D341Med (cell line): ENCODE measurements around the gene RNU7-1.
A peak's percentile ranks its signal among the peaks of the same experiment; 100 is the strongest.

Experiments used
- DNase-seq: peaks from one replicate; pipeline ENCODE4 v3.0.0; 2012; ENCODE audit warnings: low spot score

The RNU7-1 gene

DNA sequence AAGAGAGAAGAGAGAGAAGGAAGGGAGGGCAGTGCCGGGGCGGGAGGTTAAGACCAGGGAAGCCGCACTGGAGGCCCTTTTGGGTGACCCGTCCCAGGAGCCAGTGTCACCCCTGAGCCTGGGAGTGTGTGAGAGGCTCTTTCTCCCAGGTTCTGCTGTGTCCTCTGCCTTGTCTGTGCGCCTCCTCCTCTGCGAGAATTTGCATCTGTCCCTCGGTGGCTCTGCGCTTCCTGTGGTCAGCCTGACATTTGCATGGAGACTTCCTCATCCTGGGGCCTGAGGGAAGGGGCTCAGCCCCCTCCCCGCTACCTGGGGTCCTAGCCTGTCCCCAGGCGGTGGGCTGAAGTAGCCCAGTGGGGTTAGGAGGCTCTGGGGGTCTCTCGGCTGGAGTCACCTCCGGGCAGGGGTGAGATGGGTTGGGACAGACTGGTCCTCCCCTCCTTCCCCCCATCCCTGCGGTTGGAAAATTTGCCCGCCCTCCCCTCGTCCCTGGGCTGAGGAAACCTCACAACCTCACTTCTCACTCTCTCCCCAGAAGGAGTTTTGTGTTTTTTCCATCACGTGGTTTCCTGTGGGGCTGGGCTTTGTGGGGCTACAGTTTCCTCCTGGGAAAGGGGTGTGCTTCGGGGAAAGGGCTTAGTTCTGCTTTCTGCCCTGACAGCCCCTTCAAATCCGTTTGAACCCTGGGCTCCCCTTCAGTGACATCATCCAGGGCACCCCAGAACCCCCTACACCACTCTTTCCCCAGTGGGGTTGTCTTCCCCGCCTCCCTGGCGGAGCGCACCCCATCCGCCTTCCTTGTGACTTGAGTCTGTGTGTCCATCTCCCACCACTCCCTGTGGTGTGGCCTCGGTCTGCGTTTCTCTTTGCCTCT is 10.1 kb downstream of the RNU7-1 start:
- no peak for DNase-seq

DNA sequence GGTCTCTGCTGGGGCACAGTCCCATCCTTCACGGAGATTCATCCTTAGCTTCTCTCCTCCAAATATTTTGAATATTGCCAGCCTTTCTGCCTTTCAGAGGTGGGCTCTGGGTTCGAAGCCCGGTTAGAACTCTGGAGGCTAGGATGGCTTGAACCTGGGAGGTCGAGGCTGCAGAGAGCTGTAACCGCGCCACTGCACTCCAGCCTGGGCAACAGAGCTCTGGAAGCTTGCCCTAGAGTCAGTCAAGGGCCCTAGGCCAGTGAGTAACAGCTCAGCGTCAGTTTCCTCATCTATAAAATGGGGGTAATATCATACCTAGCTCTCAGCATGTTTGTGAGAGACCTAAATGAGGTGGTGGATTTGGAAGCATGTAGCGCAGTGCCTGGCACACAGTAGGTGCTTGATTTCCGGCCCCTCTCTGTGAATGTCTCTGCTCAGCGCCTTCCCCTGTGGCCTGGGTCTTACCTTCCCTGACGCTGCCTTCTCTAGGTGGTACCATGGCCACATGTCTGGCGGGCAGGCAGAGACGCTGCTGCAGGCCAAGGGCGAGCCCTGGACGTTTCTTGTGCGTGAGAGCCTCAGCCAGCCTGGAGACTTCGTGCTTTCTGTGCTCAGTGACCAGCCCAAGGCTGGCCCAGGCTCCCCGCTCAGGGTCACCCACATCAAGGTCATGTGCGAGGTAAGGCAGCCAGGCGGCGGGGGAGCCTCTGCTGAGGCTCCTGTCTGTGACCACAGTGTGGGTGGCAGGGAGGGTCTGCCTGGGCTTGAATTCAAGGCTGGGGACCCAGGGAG is 10.9 kb downstream of the RNU7-1 start:
- DNase-seq: no peak

DNA sequence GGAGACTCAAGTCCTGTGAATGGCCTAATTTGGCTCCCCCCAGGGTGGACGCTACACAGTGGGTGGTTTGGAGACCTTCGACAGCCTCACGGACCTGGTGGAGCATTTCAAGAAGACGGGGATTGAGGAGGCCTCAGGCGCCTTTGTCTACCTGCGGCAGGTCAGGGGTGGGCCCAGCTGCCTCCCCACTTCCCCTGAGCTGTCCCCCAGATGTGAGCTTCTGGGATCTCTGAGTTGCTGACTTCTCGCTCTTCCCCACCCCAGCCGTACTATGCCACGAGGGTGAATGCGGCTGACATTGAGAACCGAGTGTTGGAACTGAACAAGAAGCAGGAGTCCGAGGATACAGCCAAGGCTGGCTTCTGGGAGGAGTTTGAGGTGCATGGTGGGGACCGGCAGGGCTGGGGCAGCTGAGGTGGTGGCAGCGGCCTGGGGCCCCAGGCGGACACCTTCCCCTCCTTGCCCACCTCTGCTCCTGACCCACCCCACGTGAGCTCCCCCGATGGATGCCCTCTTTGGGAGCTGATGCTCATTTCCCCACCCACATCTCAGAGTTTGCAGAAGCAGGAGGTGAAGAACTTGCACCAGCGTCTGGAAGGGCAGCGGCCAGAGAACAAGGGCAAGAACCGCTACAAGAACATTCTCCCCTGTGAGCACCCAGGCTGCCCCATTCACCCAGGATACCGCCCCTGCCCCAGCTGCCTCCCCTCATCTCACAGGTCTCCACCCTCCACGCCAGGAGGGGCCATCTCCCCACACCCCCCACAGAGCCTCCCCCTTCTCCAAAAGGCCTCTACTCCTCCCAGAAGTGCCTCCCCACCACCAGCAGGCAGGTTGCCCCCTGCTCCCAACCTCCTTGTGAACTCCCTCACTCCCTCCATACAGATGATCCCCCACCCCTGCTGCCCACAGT is 11.7 kb downstream of the RNU7-1 start:
- no peak for DNase-seq

DNA sequence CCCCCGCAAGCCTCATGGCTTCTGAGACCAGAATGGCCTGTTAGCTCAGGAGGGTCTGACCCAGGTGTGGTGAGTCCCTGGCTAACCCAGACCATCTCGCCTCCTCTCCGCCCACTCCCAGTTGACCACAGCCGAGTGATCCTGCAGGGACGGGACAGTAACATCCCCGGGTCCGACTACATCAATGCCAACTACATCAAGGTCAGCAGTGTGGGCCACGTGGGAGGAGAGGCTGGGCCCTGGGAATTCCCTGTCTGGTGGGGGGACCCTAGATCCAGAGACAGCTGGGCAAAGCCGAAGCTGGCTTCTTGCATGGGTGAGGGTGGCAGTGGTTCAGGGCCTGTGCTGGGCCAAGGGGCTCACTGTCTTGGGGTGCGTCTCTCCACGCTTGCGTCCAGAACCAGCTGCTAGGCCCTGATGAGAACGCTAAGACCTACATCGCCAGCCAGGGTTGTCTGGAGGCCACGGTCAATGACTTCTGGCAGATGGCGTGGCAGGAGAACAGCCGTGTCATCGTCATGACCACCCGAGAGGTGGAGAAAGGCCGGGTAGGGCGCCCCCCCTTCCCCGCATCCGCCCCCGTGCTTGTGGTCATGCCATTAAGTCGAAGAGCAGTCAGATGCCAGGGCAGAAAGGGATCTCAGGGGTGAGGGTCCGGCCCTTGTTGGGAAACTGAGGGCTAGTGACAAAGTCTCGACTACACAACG is 12.6 kb downstream of the RNU7-1 start:
- no peak for DNase-seq

DNA sequence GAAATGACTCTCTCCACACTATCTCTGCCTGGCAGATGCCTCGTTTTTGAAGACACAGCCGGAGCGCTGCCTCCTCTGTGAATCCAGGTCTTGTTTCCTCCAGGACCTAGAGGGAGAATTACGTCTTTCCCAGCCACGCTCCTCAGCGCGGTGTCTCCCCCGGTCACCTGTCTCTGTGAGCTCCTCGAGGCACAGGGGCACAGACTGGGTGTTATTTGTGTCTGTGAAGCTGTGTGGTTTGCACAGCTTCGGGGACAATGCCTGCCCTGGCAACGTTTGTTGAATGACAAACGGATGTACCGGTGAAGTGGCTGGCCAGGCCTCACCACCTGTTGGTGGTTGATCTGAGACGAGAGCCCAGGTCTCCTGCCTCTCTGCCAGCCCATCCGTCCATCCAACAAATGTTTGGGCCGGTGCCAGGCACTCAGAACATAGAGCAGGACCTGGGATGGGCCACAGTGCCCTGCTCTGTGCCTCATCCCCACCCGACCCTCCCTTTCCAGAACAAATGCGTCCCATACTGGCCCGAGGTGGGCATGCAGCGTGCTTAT is 13.6 kb downstream of the RNU7-1 start:
- DNase-seq: no peak

DNA sequence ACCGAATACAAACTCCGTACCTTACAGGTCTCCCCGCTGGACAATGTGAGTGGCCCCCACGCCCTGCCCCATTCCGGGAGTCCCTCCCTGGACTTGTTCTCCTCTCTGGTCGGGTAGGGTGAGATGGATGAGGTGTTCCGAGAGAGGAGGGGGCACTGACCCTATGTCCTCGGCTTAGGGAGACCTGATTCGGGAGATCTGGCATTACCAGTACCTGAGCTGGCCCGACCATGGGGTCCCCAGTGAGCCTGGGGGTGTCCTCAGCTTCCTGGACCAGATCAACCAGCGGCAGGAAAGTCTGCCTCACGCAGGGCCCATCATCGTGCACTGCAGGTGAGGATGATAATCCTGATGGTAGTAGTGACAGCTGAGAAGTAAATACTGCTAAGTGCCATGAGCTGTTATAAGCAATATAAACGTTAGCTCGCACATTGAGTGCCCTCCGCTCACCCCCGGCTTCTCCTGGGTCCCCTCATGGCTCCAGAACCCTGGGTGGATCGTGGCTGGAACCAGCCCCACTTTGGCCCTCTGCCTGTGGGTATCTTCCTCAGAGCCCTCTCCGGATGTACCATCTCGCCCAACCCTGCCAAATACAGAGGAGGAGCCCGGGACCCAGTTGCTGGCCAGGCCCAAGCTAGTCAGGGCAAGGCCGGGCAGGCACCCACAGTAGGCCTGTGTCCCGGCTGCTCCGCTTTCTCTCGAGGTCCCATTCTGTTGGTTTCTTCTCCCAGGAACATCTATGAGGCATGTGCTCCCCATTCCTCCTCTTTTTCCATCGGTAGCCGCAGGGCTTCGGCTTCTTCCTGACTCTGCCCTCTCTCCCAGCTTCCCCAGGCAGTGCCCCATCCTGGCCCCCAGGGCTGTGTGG is 14.4 kb downstream of the RNU7-1 start:
- no peak for DNase-seq

DNA sequence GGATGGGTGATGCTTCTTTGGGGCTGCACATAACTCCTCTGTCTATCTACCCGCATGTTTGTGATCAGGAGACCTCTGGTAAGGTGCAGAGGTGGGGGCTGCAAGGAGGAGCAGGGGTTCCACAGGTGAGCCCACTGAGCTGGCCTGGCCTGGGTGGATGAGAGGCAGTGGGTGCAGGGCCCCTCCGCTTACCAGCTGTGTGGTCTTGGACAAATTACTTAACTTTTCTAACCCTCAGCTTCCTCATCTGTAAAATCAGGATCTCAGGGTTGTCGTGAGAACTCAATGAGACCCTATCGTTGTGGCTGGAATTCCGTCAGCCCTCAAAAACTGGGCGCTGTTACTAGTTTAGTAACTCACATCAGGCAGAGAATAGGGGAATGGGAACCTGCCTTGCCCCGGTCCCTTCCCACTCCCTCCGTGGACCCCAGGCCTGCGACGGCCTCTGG is 15.0 kb downstream of the RNU7-1 start:
- no peak for DNase-seq

DNA sequence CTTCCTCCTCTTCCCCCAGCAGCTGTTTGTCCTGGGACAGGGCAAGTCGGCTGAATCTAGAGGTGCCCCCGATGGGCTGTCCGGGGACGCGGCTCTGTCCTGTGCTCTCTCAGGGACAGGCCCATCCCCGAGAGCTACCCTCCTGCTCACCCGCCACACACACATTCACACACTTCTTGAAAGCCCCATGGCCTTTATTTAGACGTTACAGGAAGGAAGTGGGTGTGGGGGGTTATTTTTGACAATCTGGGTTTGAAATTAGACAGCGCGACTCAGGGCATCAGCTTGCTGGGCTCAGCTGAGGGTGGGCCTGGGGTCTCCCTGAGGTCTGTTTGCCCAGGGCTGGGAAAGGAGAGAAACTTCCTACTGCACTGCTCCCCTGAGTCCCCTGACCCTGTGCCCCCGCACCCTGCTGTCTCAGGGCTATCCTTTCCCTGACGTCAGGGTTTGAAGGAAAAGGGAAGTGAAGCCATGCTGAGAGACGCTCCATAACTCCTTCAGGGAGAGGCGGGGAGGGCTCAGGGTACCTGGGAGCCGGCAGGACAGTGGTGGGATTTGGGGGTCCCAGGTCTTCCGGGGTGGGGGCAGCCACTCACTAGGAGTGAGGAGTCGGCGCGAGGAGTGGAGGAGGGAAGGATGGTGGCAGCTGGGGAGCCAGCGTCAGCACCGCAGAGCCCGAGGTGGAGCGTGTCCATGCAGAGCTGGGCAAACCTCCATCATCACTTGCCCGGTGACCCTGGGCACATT is 15.6 kb downstream of the RNU7-1 start:
- DNase-seq: no peak

DNA sequence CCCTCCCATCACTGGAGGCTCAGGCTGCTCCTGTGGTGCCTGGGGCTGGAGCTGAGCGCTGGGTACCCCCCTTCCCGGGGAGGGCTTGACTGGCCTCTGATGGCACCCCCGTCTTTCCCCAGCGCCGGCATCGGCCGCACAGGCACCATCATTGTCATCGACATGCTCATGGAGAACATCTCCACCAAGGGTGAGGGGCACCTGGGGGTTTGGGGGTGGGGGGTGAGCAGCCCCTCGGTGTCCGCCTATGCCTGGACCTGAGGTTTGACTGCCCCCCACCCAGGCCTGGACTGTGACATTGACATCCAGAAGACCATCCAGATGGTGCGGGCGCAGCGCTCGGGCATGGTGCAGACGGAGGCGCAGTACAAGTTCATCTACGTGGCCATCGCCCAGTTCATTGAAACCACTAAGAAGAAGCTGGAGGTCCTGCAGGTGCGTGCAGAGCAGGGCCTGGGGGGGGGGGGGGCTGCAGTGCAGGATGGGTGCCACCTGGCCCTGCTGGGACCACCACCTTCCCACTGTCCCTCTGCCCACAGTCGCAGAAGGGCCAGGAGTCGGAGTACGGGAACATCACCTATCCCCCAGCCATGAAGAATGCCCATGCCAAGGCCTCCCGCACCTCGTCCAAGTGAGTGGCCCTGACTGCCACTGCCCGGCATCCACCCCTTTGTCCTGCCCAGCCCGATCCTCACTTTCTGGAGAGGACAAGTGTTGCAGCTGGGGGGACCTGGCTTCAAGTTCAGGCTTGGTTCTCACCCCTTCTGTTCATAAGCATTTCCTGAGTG is 16.4 kb downstream of the RNU7-1 start:
- DNase-seq: no peak

DNA sequence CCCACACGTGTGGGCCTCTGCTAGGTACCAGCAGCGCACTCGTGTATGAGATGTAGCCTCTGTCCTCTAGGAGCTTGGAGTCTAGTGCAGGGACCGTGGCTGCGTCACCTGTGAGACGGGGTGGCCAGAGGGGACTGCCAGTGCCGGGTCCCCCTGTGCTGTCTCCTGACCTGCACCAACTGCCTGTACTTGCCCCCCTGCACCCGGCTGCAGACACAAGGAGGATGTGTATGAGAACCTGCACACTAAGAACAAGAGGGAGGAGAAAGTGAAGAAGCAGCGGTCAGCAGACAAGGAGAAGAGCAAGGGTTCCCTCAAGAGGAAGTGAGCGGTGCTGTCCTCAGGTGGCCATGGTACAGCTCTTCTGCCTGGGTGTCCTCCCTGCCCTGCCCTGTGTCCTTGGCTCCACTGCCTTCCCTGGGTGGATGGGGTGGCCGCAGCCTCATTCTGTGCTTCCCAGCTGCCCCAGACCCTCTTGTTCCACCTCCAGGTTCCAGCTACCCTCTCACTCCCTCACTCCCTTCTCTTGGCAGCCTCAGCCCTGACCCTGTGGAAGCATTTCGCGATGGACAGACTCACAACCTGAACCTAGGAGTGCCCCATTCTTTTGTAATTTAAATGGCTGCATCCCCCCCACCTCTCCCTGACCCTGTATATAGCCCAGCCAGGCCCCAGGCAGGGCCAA is 17.1 kb downstream of the RNU7-1 start:
- no peak for DNase-seq

DNA sequence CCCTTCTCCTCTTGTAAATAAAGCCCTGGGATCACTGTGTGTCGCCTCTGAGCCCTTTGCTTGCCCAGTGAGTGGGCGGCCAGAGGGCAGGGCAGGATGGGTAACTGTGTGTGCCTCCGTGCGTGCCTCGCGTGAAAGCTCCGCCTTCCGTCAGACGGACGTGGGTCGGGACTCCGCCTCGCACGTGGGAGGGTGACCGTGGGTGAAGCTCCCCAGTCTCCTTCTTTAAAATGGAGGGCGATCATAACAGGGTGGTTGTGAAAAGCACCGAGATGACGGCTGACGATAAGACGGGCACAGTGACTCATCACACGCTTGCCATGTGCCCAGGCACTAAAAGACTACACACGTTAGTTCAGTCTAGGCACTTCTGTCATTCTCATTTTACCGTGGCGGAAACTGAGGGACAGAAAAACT is 17.7 kb downstream of the RNU7-1 start:
- DNase-seq: no peak

DNA sequence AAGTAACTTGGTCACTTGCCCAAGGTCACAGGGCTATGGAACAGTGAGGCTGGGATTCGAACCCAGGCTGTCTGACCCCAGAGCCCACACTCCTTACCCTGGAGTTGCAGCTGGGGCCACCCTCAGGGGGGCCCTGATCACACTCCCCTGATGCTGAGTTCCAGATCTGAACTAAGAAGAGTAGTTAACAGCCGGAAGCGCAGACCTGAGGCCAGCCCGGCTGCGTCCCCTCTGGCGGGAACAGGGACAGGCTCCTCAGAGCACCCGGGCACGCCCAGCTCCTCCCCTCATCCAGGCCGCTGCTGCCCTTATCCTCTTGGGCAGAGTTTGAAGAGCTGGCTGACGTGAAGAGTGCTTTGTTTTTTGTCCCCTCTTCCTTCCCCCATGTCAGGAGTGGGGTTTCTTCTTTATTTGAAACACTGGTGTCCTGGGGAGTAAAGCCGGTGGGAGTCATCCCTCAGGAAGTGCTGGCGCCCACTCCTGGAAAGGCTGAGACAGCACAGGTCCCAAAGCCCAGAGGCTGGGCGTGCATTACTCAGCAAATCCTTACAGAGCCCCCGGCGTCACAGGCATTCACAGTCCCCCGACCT is 18.2 kb downstream of the RNU7-1 start:
- DNase-seq: peak; percentile 86

DNA sequence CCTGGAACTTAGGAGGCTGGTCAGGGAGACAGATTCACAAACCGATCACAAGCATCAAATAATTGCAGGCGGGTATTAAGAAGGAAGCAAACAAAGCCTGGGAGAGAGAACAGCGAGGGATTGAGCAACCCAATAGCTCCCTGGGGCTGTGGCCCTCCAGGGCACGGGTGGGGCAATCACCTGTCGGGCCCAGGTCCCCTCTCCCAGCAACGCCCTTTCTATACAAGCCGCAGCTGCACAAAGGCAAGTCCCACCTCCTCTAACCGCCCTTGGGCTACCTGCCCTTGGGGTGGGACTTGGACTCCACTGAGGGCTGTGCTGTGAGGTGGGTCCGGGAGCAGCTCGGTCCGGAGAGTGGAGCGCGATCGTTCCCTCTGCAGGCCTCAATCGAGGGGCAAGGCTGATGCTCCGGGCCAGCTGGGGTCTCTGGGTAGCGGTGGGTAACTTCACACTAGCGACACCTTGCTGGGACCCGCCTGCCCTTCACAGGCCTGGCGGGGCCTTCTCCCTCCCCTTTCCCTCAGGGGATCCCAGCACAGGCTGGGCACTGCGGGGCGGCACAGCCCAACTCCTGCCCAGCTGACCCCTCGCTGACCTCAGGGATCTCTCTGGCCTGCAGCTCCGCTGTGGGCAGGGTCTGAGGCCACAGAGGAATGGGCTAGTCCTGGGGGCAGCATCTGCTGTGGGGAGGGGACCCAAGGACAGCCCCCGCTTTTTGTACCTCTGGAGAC is 18.8 kb downstream of the RNU7-1 start:
- no peak for DNase-seq

DNA sequence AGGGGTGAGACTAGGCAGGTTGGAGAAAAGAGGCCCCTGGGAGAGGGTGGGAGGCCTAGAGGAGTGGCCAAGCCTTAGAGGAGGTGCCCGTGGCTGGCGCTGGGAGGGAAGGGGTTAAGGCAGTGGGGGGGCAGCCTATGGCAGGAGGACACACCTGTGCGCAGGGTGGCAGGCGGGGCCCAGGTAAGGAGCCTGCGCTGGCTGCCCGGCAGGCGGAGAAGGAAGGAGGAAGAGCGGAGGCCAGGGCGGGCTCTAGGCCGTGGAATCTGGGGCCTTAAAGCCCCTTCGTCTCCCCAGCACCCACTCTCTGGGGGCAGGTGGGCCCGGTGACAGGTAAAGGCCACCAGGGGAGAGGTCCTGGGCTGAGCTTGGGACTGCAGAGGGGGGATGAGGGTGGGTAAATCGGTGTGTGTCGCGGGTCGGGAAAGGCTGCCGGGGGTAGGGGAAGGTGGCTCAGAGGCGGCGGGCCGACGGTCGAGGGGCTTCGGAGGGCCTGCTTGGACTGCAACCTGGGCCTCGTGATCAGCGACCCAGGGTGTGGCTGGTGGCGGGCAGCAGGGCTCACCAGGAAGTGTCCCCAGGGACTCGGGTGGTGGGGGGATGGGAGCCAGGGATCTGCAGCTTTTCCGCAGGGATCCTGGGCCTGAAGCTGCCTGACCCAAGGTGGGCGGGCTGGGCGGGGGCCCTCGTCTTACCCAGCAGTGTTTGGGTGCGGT is 19.6 kb downstream of the RNU7-1 start:
- no peak for DNase-seq

DNA sequence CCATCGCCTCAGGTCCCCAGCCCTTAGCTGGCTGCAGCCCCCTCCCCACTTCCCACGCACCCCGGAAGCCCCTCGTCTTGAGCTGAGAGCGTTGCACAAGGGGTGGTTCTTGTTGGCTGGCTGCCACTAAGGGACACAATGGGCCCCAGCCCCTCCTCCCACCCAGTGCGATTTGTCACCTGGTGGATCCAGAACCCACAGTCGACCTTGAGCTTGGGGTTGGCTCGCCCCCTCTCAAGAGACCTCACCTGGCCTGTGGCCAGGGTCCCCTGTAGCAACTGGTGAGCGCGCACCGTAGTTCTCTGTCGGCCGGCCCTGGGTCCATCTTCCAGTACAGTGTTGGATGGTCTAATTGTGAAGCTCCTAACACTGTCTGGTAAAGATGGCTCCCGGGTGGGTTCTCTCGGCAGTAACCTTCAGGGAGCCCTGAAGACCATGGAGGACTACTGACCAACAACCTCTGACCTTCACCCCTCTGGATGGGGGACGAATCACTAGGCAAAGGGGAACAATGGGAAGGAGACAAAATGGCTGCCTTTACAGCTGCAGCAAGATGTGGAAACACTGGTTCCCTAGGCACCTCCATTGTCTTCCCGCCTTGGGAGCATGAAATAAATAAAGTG is 20.3 kb downstream of the RNU7-1 start:
- DNase-seq: no peak

DNA sequence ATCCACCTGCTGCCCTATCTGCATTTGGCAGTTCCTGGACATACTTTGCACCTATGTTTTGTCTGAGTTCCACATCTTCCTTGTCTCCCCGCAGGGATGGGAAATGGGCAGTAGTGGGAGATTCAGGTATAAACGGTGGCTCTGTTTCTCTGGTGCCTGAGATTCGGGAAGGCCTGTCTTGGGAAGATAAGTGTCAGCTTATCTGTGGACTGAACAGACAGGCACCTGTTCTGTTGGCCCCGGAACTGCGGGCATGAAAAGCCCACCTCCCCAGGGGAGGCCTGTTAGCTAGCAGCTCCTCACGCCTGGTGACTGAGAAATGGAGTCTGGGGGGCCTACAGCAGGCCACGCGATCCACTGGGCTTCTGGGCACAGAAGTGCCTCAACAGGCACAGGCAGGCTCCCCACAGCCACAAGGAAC is 21.0 kb downstream of the RNU7-1 start:
- DNase-seq: no peak
